H1 (cell line): ENCODE results near the gene SMIM44. TPM values are rescaled to one million over a fixed set of nuclear protein-coding genes. Genes with fewer than 3 reads are reported as not detected.

Experiments
- CTCF ChIA-PET: fragments of 300-600 bp; sonication (Branson Sonifier 250); formaldehyde crosslinking; loops from one replicate; lab custom pipeline; 2021; ENCODE audit not compliant: partially characterized antibody; lab: Charles Lee
- POLR2A ChIA-PET: fragments of 300-600 bp; sonication (Branson Sonifier 250); formaldehyde crosslinking; loops from one replicate; lab custom pipeline; 2021; ENCODE audit warnings: inconsistent platforms; ENCODE audit not compliant: partially characterized antibody; lab: Charles Lee
- DNase-seq, 2 experiments: peaks; one replicate each; pipeline versions ENCODE4 v3.0.0 to v3.0.0-alpha.2; 2010 to 2022; ENCODE audit warnings: low spot score in 2 of 2, low read depth in 1 of 2, mixed read lengths in 1 of 2
- FAIRE-seq: peaks from 2 replicates; lab custom pipeline; 2011; peaks lifted over from hg19 to GRCh38; lab: Jason Lieb, UNC
- H2AFZ ChIP-seq: 2 replicates; pipeline ENCODE4 v1.8.1; 2012; ENCODE audit warnings: low read length, inconsistent platforms
- H2AK5ac ChIP-seq: 2 replicates; pipeline ENCODE4 v1.6.1; 2013; ENCODE audit warnings: low read depth, low read length
- H2BK120ac ChIP-seq: replicated peaks from 2 replicates; pipeline ENCODE3; 2013; ENCODE audit warnings: low read depth, low read length, inconsistent platforms
- H2BK12ac ChIP-seq: 2 replicates; pipeline ENCODE4 v1.6.1; 2013; ENCODE audit warnings: low read depth, low read length
- H2BK15ac ChIP-seq: 2 replicates; pipeline ENCODE4 v1.6.1; 2013; ENCODE audit warnings: low read length
- H2BK20ac ChIP-seq: 2 replicates; pipeline ENCODE4 v1.6.1; 2013; ENCODE audit warnings: low read length
- H2BK5ac ChIP-seq: 2 replicates; pipeline ENCODE4 v1.6.1; 2013; ENCODE audit warnings: low read depth, low read length
- H3K14ac ChIP-seq: 2 replicates; pipeline ENCODE4 v1.6.1; 2013; ENCODE audit warnings: inconsistent platforms; ENCODE audit not compliant: insufficient read length
- H3K18ac ChIP-seq: 2 replicates; pipeline ENCODE4 v1.6.1; 2013; ENCODE audit warnings: low read length; ENCODE audit errors: extremely low read depth
- H3K23ac ChIP-seq: 2 replicates; pipeline ENCODE4 v1.6.1; 2013; ENCODE audit warnings: inconsistent platforms; ENCODE audit not compliant: insufficient read length
- H3K23me2 ChIP-seq: 2 replicates; pipeline ENCODE4 v1.6.1; 2013; ENCODE audit warnings: low read depth, low read length
- H3K27ac ChIP-seq: 2 replicates; pipeline ENCODE4 v1.6.1; 2011; ENCODE audit warnings: low read depth, low read length, inconsistent platforms
- H3K27me3 ChIP-seq, 4 experiments: replicated peaks in 1 of 4; 1 replicate in 1 of 4; 2 replicates in 3 of 4; pipeline versions ENCODE4 v1.6.1 to v1.8.1; 2011 to 2013; ENCODE audit warnings: low read length in 3 of 4, mild to moderate bottlenecking in 3 of 4, inconsistent platforms in 2 of 4, mixed read lengths in 2 of 4, moderate library complexity in 1 of 4; ENCODE audit not compliant: control insufficient read depth in 3 of 4, insufficient read depth in 3 of 4; ENCODE audit errors: extremely low read depth in 1 of 4
- H3K36me3 ChIP-seq, 4 experiments: 2 replicates each; pipeline versions ENCODE4 v1.6.1 to v1.8.1; 2011 to 2013; ENCODE audit warnings: mild to moderate bottlenecking in 4 of 4, low read length in 3 of 4, moderate library complexity in 2 of 4, control low read depth in 1 of 4, inconsistent platforms in 1 of 4; ENCODE audit not compliant: insufficient read depth in 4 of 4, control insufficient read depth in 2 of 4
- H3K4ac ChIP-seq: replicated peaks from 2 replicates; pipeline ENCODE3; 2013; ENCODE audit warnings: low read length, low read depth, mixed read lengths, inconsistent platforms; ENCODE audit not compliant: insufficient read length
- H3K4me1 ChIP-seq, 4 experiments: replicated peaks in 1 of 4; 1 replicate in 1 of 4; 2 replicates in 3 of 4; pipeline versions ENCODE4 v1.6.1 to v1.8.1; 2011 to 2013; ENCODE audit warnings: low read length in 3 of 4, inconsistent platforms in 2 of 4, mixed read lengths in 1 of 4; ENCODE audit not compliant: insufficient read depth in 4 of 4, control insufficient read depth in 3 of 4
- H3K4me2 ChIP-seq, 2 experiments: 2 replicates each; pipeline versions ENCODE4 v1.6.1 to v1.8.1; 2011 to 2013; ENCODE audit warnings: low read depth in 2 of 2, low read length in 2 of 2, control low read depth in 1 of 2, inconsistent platforms in 1 of 2, mild to moderate bottlenecking in 1 of 2; ENCODE audit not compliant: insufficient read depth in 1 of 2
- H3K4me3 ChIP-seq, 4 experiments: fragments of 200-600, 300-600 bp in 1 of 4; sonication (generic), shearing (Covaris generic), sonication (Bioruptor Twin) in 1 of 4; 2 replicates each; pipeline versions ENCODE4 v1.5.1 to v1.8.1; 2011 to 2016; ENCODE audit warnings: low read length in 4 of 4, low read depth in 3 of 4, control low read depth in 2 of 4, inconsistent platforms in 2 of 4, mild to moderate bottlenecking in 2 of 4, mixed read lengths in 1 of 4, moderate library complexity in 1 of 4; ENCODE audit not compliant: insufficient read depth in 2 of 4; ENCODE audit errors: extremely low read depth in 1 of 4
- H3K56ac ChIP-seq: replicated peaks from 2 replicates; pipeline ENCODE3; 2013; ENCODE audit warnings: low read depth, mild to moderate bottlenecking, mixed read lengths, low read length, inconsistent platforms; ENCODE audit not compliant: insufficient read length
- H3K79me1 ChIP-seq: 2 replicates; pipeline ENCODE4 v1.6.1; 2013; ENCODE audit warnings: low read depth, low read length, control low read depth
- H3K79me2 ChIP-seq, 2 experiments: 2 replicates each; pipeline versions ENCODE4 v1.6.1 to v1.8.1; 2012 to 2013; ENCODE audit warnings: low read length in 2 of 2, mild to moderate bottlenecking in 2 of 2, inconsistent platforms in 1 of 2; ENCODE audit not compliant: insufficient read depth in 2 of 2, control insufficient read depth in 1 of 2
- H3K9ac ChIP-seq, 4 experiments: replicated peaks in 1 of 4; 1 replicate in 1 of 4; 2 replicates in 3 of 4; pipeline versions ENCODE4 v1.6.1 to v1.8.1; 2011 to 2013; ENCODE audit warnings: low read depth in 3 of 4, low read length in 3 of 4, control low read depth in 2 of 4, mild to moderate bottlenecking in 2 of 4, moderate library complexity in 2 of 4, inconsistent platforms in 1 of 4; ENCODE audit errors: extremely low read depth in 1 of 4
- H3K9me3 ChIP-seq, 2 experiments: 2 replicates each; pipeline versions ENCODE4 v1.6.1 to v1.8.1; 2012 to 2013; ENCODE audit warnings: mild to moderate bottlenecking in 2 of 2, moderate library complexity in 2 of 2, control low read depth in 1 of 2, inconsistent platforms in 1 of 2, low read depth in 1 of 2, low read length in 1 of 2, mixed read lengths in 1 of 2; ENCODE audit not compliant: insufficient read depth in 2 of 2
- H4K20me1 ChIP-seq, 2 experiments: replicated peaks in 1 of 2; 2 replicates each; pipeline versions ENCODE3 to v1.8.1; 2011 to 2013; ENCODE audit warnings: inconsistent platforms in 2 of 2, low read length in 2 of 2, mild to moderate bottlenecking in 1 of 2; ENCODE audit not compliant: insufficient read depth in 2 of 2, control insufficient read depth in 1 of 2
- H4K5ac ChIP-seq: 2 replicates; pipeline ENCODE4 v1.6.1; 2013; ENCODE audit warnings: low read length, low read depth, mixed read lengths, inconsistent platforms; ENCODE audit not compliant: insufficient read length
- H4K8ac ChIP-seq: 2 replicates; pipeline ENCODE4 v1.8.0; 2013; ENCODE audit warnings: mild to moderate bottlenecking, moderate library complexity, low read length, inconsistent platforms; ENCODE audit not compliant: insufficient read depth; ENCODE audit errors: extremely low read depth
- H4K91ac ChIP-seq: replicated peaks from 2 replicates; pipeline ENCODE3; 2013; ENCODE audit warnings: low read length, mixed read lengths, inconsistent platforms; ENCODE audit not compliant: insufficient read length
- ATF2 ChIP-seq: IDR thresholded peaks from 2 replicates; pipeline ENCODE4 v1.6.1; 2012; ENCODE audit warnings: low read length, inconsistent platforms
- CHD1 ChIP-seq: IDR thresholded peaks from 2 replicates; pipeline ENCODE4 v1.6.1; 2012; ENCODE audit warnings: low read depth, low read length, improper control_type of control experiment
- CHD2 ChIP-seq: IDR thresholded peaks from 2 replicates; pipeline ENCODE4 v1.6.1; 2012; ENCODE audit warnings: low read length, improper control_type of control experiment
- GABPA ChIP-seq: IDR thresholded peaks from 2 replicates; pipeline ENCODE4 v1.6.1; 2011; ENCODE audit warnings: mild to moderate bottlenecking, low read length, moderate library complexity, borderline replicate concordance; ENCODE audit not compliant: insufficient read depth
- JUND ChIP-seq: IDR thresholded peaks from 2 replicates; pipeline ENCODE4 v1.6.1; 2011; ENCODE audit warnings: mild to moderate bottlenecking, improper control_type of control experiment, low read length
- KDM5A ChIP-seq: fragments of 200-600 bp; IDR thresholded peaks from 2 replicates; pipeline ENCODE4 v1.7.1; 2012; ENCODE audit warnings: mild to moderate bottlenecking, low read length, inconsistent platforms, mixed read lengths
- MAX ChIP-seq: IDR thresholded peaks from 2 replicates; pipeline ENCODE4 v1.6.1; 2012; ENCODE audit warnings: inconsistent platforms
- RAD21 ChIP-seq, 2 experiments: IDR thresholded peaks in 1 of 2; conservative IDR thresholded peaks in 1 of 2; 2 replicates each; pipeline ENCODE4 v1.6.1; 2011; ENCODE audit warnings: low read depth in 2 of 2, low read length in 2 of 2, improper control_type of control experiment in 1 of 2, inconsistent platforms in 1 of 2, mild to moderate bottlenecking in 1 of 2, moderate library complexity in 1 of 2
- SIX5 ChIP-seq: IDR thresholded peaks from 2 replicates; pipeline ENCODE4 v1.6.1; 2011; ENCODE audit warnings: mild to moderate bottlenecking, low read depth, low read length
- SRF ChIP-seq: IDR thresholded peaks from 2 replicates; pipeline ENCODE4 v1.6.1; 2011; ENCODE audit warnings: mild to moderate bottlenecking, low read depth, low read length, moderate library complexity
- SUZ12 ChIP-seq: fragments of 200-600 bp; sonication (generic); IDR thresholded peaks from 2 replicates; pipeline ENCODE4 v1.6.1; 2012; ENCODE audit warnings: mild to moderate bottlenecking, inconsistent platforms, low read length, moderate library complexity, mixed read lengths
- WGBS, 2 experiments: shearing (Covaris generic) in 1 of 2; methylation state at CpG; one replicate each; pipeline versions ENCODE4 v1.1.6 to v1.1.7; 2013 to 2015; ENCODE audit warnings: low lambda C conversion rate in 2 of 2, mixed read lengths in 2 of 2, inconsistent platforms in 1 of 2, low coverage in 1 of 2, missing lambda C conversion rate in 1 of 2; ENCODE audit not compliant: insufficient replicate concordance in 2 of 2, insufficient coverage in 1 of 2, insufficient read length in 1 of 2; ENCODE audit errors: extremely low coverage in 1 of 2, missing lambda C conversion rate in 1 of 2; 5-methylcytosine and 5-hydroxymethylcytosine counted together
- polyA plus RNA-seq, 7 experiments: library from polyadenylated mRNA; depleted of rRNA in 3 of 7; stranded (reverse) in 5 of 7; unstranded in 2 of 7; fragments of >200 nt in 5 of 7; fragments of 200-250 nt in 2 of 7; gene quantifications; 1 replicate in 5 of 7; 2 replicates in 1 of 7; 4 replicates in 1 of 7; pipeline versions ENCODE4 v1.2.1 to v1.2.3, GENCODE V29; 2011 to 2013; ENCODE audit warnings: missing spikeins in 2 of 7, mixed read lengths in 2 of 7
- total RNA-seq: library from RNA; stranded (reverse); fragmentation: NEBNext Ultra II Directional; extraction: Animal tissue kit (Norgen Biotek cat#: 25700); gene quantifications from 2 replicates; pipeline ENCODE4 v1.2.1, GENCODE V29; 2021

Gene SMIM44
- total and polyA plus RNA-seq, 2 of the 8 experiments (the other 6 are each of a cell fraction or from before 2014, with no cell fraction given), result not detected

- H3K9me3 ChIP-seq, result no peaks in the 10 kb centered on the region
- H3K14ac ChIP-seq, result no peak overlapping the region
- no peak for TF ChIP-seq JUND
- TF ChIP-seq GABPA, result no peak
- TF ChIP-seq SRF, result no peak
- no peak for TF ChIP-seq CHD1
- TF ChIP-seq SUZ12, result no peak
- TF ChIP-seq SIX5, result no peak
- TF ChIP-seq RAD21 (IDR thresholded peaks at IDR 0.05 in 1 of 2, conservative IDR thresholded peaks at IDR 0.05 in 1 of 2; ENCODE audit: low read depth in 2 of 2, low read length in 2 of 2), result no peak
- no peak for TF ChIP-seq KDM5A
- no peak for TF ChIP-seq MAX
- TF ChIP-seq ATF2, result no peak
- TF ChIP-seq CHD2, result no peak
Measured at GRCh38 chr19:3494559-3494958, 11.3 kb upstream of the SMIM44 start.

More at GRCh38 chr19:3494559-3494958, 11.3 kb upstream of the SMIM44 start:
- H2BK20ac ChIP-seq, result no peak overlapping the region
- H3K79me2 ChIP-seq, result peaks cover 0 to 22% of the 10 kb centered on the region in 2 experiments; a peak in 2 of 4 replicates
- 96% methylated on average over 18 of the region's 18 CpGs; no CpG with 5 or more reads in 1 of the 2 experiments for WGBS, 2 experiments
- H2AK5ac ChIP-seq, result no peak overlapping the region
- no peak overlapping the region; the same call in 1 of the 2 replicates for H2BK5ac ChIP-seq
- H4K91ac ChIP-seq, result no peak overlapping the region
- H3K4me2 ChIP-seq, result no peak overlapping the region
- H3K27ac ChIP-seq, result no peak overlapping the region
- H3K4ac ChIP-seq, result no peak overlapping the region
- H3K79me1 ChIP-seq, result no peaks in the 10 kb centered on the region; the same call in none of the 2 replicates
- H2BK12ac ChIP-seq, result no peak overlapping the region
- no peak overlapping the region for H3K4me3 ChIP-seq
- no peaks in the 10 kb centered on the region for H3K27me3 ChIP-seq
- H2BK120ac ChIP-seq, result no peak overlapping the region
- H2BK15ac ChIP-seq, result no peak overlapping the region
- CTCF ChIA-PET, result interaction anchor here (0.6 to 2.5 kb wide), 4 partner anchors 8 to 242 kb away, joined by 3 to 30 read pairs (median 3); partner anchors contain the start of gene SMIM44
- H3K9ac ChIP-seq, result no peak overlapping the region
- DNase-seq (no peak), FAIRE-seq (no peak)
- peaks cover 1 to 8% of the 10 kb centered on the region in 2 experiments for H4K20me1 ChIP-seq
- H3K23ac ChIP-seq, result no peak overlapping the region
- H3K36me3 ChIP-seq, result peaks cover 4 to 30% (median 16%) of the 10 kb centered on the region in 4 experiments; a peak in 7 of 8 replicates
- POLR2A ChIA-PET, result interaction anchor here (0.7 to 2.2 kb wide), 6 partner anchors 9 to 203 kb away, joined by 3 to 10 read pairs (median 7); partner anchors contain the start of gene SMIM44
- H3K56ac ChIP-seq, result no peak overlapping the region
- H3K4me1 ChIP-seq, result no peaks in the 10 kb centered on the region; a peak in 1 of 7 replicates
- no peak overlapping the region for H2AFZ ChIP-seq
- no peak overlapping the region for H4K5ac ChIP-seq
- no peak overlapping the region; the same call in 1 of the 2 replicates for H4K8ac ChIP-seq
- H3K18ac ChIP-seq, result no peak overlapping the region
- peaks cover under 1% of the 10 kb centered on the region; the same call in 1 of the 2 replicates for H3K23me2 ChIP-seq
